HEK293 (cell line): Measurements from ENCODE around the gene HYI.

Experiments used
- CTCF ChIP-seq: fragments of 450-650 bp; formaldehyde crosslinking; IDR thresholded peaks from 2 replicates; pipeline ENCODE4 v1.5.1; 2016; ENCODE audit warnings: missing biosample characterization, missing genetic modification characterization
- FEZF1 ChIP-seq: fragments of 450-650 bp; formaldehyde crosslinking; IDR thresholded peaks from 2 replicates; pipeline ENCODE4 v1.5.1; 2016; ENCODE audit warnings: missing biosample characterization, missing genetic modification characterization
- MEIS1 ChIP-seq: sonication (generic); formaldehyde crosslinking; IDR thresholded peaks from 2 replicates; pipeline ENCODE4 v1.8.1; 2022; ENCODE audit warnings: missing genetic modification reagents, mild to moderate bottlenecking, borderline replicate concordance
- PATZ1 ChIP-seq: fragments of 450-650 bp; formaldehyde crosslinking; IDR thresholded peaks from 2 replicates; pipeline ENCODE4 v1.5.1; 2016; ENCODE audit warnings: missing biosample characterization, missing genetic modification characterization
- SETDB1 ChIP-seq: IDR thresholded peaks from one replicate; pipeline ENCODE4 v1.6.1; 2017; ENCODE audit warnings: mild to moderate bottlenecking, low read length, moderate library complexity, mixed read lengths; ENCODE audit not compliant: insufficient read length
- SP7 ChIP-seq: fragments of 450-650 bp; formaldehyde crosslinking; IDR thresholded peaks from 2 replicates; pipeline ENCODE4 v1.5.1; 2016; ENCODE audit warnings: missing biosample characterization, missing genetic modification characterization
- TRIM28 ChIP-seq: IDR thresholded peaks from 2 replicates; pipeline ENCODE4 v1.6.1; 2011; ENCODE audit warnings: low read length, control low read depth, borderline replicate concordance
- ZBTB17 ChIP-seq: fragments of 450-650 bp; formaldehyde crosslinking; IDR thresholded peaks from 2 replicates; pipeline ENCODE4 v1.5.1; 2016; ENCODE audit warnings: missing biosample characterization, missing genetic modification characterization
- ZNF157 ChIP-seq: fragments of 450-650 bp; formaldehyde crosslinking; IDR thresholded peaks from 2 replicates; pipeline ENCODE4 v1.5.1; 2016; ENCODE audit warnings: missing biosample characterization, missing genetic modification characterization
- ZNF16 ChIP-seq: fragments of 450-650 bp; formaldehyde crosslinking; IDR thresholded peaks from 2 replicates; pipeline ENCODE4 v1.5.1; 2016; ENCODE audit warnings: low read depth, missing biosample characterization, missing genetic modification characterization
- ZNF24 ChIP-seq: fragments of 450-650 bp; formaldehyde crosslinking; IDR thresholded peaks from 2 replicates; pipeline ENCODE4 v1.5.1; 2016; ENCODE audit warnings: missing biosample characterization, missing genetic modification characterization
- ZNF658 ChIP-seq: fragments of 450-650 bp; formaldehyde crosslinking; IDR thresholded peaks from 2 replicates; pipeline ENCODE4; 2016; ENCODE audit warnings: missing biosample characterization, missing genetic modification characterization

- TF ChIP-seq CTCF (tag by site-specific recombination): no peak
- TF ChIP-seq FEZF1 (tag by site-specific recombination): no peak
- TF ChIP-seq ZNF24: no peak
- no peak for TF ChIP-seq ZNF658 (tag by site-specific recombination)
- no peak for TF ChIP-seq MEIS1 (CRISPR knock-in tag)
- TF ChIP-seq TRIM28: no peak
- TF ChIP-seq SP7 (tag by site-specific recombination): no peak
- no peak for TF ChIP-seq PATZ1 (tag by site-specific recombination)
- no peak for TF ChIP-seq ZNF16 (tag by site-specific recombination)
- no peak for TF ChIP-seq ZBTB17 (tag by site-specific recombination)
- TF ChIP-seq ZNF157 (tag by site-specific recombination): no peak
- no peak for TF ChIP-seq SETDB1
Observed at GRCh38 chr1:43466403-43466802, 12.7 kb upstream of the HYI start.
